Right hindlimb (tissue), 1 donor: ENCODE measurements around the gene UGT1A10.

Source experiments
- DNase-seq: peaks from one replicate; pipeline ENCODE4 v3.0.0-alpha.2; 2018

UGT1A10 gene

DNA sequence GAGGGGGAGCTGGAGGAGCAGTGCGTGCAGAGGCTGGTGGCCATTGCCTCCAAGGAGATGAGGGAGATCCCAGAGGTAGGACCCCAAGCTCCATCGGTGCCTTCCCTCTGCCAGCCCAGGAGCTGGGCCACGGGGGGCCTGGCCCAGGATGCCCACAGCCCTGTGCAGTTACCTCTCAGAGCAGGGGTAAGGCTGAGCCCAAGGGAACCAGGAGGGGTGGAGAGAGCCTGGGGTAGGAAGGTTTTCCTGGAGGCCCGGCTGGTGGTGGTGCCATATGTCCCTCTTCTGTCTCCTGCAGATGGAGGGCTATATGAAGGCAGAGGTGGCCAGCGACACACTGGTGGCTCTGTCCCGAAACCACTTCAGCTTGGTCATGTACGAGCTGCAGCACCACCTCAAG lies 153.3 kb downstream of the UGT1A10 start:
- no peak for DNase-seq

DNA sequence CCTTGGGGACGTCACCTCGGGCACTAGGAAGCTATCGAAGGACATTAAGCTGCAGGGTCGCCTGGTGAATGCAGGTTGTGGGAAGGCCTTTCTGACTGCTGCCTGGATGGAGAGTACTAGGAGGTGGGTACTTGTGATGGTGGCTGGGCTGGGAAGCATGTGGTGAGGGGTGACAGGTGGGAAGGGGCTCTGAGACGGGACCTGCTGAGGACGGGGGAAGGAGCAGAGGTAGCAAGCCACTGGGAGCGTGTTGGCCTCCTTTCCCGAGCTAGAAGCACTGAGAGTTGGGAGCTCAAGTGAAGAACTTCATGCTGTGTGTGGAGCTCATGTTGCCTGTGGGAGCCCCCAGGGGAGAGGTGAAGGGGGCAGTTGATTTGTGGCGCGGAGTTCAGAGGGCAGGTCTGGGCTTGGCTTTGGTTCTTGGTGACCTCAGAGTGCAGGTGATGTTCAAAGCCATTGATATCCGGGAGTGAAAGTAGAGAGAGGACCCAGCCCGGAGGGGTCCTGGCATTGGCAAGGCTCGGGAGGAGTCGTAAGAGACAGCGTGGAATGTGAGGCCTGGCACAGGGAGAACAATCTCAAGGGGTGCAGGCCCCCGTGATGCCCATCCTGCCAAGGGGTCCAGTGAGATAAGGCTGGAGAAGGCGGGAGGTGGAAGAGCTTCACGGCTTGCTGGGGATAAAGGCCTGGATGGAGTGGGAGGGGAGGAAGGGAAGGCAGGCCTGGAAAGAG lies 155.1 kb downstream of the UGT1A10 start:
- DNase-seq: no peak

GRCh38 chr2:233791883-233792329 lies 155.7 kb downstream of the UGT1A10 start:
- no peak for DNase-seq

DNA sequence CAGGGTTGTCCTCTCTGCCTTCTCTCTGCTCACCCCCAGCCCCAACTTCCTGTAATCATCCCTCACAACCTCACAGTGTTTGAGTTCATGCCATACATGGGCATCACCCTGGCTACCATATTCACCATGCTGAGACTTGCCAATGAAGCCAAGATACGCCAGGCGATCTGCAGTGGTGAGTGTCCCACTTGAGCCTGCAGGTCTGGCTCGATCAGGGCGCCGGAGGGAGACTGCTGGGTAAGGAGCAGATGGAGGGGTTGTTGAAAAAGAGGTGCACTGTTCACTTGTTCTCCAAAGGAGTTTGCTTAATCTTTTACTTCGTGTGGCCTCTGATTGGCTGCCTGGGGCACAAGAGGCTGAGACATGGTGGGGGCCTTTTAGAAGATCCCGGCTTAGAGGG lies 156.5 kb downstream of the UGT1A10 start:
- no peak for DNase-seq

DNA sequence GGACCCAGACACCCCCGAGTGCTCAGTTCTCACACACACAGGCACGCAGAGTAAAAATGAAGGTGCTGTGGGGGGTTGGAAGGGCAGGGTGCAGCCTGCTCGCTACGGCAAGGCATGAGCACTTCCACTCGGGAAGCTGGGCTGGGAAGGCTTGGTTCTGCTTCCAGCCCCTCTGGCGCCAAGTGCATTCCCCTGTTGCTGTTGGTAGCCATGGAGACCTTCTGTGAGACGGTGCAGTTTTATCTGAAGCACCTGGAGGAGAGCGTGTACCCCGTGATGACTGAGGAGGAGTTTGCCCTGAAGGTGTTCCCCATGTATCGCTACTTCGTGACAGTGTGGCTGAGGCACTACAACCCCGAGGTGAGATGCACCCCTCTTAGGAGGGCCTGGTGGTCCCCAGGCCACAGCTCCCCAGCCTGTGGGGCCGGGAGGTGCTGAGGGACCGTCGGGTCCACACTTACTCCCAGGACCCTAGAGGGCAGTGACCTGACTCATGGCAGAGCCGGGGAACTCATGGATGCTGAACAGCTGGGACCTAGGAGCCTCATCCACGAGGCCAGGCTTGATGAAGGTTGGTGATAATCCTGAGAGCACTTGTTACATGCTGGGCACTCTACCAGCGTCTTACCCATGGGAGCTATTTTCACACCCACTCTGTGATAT lies 157.3 kb downstream of the UGT1A10 start:
- no peak for DNase-seq

- DNase-seq: no peak
Observed at GRCh38 chr2:233794128-233794658, 157.9 kb downstream of the UGT1A10 start.

DNA sequence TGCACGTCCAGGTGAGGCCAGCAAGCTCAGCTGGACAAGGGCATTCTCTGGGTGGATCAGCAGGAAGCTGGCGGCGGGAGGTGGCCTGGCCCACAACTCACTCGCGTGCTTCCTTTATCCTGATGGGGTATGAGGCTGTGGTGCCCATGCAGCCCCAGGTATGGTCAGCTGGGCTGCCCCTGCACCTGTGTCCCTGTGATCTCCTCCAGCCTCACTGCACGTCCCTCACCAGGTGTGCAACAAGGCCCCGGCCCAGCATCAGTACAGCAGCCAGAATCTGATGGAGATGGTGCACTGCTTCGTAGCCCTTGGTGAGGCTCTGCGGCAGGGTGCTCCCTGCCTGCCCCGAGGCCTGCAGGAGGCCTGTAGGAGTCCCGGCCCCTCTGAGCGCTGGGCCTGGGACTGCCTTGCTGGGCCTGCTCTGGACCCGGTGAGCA lies 159.5 kb downstream of the UGT1A10 start:
- no peak for DNase-seq

DNA sequence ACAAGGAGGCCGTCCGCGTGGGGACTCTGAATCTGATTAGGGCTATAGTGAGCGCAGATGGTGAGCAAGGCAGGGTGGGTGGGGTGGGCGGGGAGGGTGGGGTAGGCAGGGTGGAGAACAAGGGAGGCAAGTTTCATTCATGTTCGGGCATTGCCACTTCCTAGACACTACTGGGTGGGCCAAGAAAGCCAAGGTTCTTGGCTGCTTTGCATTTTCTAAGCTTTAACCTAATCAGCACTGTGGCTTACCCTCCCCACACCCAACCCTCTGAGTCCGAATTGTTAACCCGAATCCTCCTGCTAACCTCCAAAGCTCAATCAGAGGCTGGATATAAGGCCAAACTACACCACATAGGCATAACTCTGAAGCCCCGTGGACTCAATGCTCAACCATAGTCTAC lies 160.0 kb downstream of the UGT1A10 start:
- DNase-seq: no peak

GRCh38 chr2:233798335-233799086 lies 162.3 kb downstream of the UGT1A10 start:
- DNase-seq: no peak

GRCh38 chr2:233799087-233799665 lies 162.9 kb downstream of the UGT1A10 start:
- no peak for DNase-seq

- DNase-seq: no peak
Observed at GRCh38 chr2:233799716-233800115, 163.5 kb downstream of the UGT1A10 start.

GRCh38 chr2:233800208-233800607 lies 164.0 kb downstream of the UGT1A10 start:
- DNase-seq: no peak

DNA sequence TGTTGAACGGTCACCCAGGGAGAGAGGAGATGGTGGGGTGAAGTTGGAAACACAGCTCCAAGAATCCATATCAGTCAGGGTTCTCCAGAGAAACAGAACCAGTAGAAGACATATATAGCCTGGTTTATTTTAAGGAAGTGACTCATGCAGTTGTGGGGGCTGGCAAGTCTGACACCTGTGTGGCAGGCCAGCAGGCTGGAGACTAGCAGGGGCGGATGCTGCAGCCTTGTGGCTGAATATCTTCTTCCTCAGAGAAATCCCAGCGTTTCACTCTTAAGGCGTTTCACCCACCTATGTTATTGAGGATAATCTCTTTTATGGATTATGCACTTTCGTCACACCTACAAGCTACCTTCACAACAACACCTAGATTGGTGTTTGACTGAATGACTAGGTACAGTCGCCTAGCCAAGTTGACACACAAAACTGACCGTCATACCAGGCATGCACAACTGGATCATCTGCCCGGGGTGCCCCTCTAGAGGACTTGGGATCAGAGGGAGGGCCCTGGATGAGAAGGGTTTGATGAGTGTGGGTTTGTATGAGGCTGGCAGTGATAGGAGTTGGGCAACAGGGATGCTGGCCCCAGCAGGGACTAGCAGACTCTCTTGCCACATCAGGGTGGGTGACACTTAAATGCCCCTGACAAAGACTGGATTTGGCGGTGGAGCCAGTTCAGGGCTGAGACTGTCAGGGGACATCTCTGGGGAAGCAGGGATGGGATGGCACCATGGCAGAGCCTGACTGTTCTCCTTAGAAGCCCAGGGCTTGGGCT lies 165.3 kb downstream of the UGT1A10 start:
- no peak for DNase-seq

GRCh38 chr2:233802132-233802815 lies 166.0 kb downstream of the UGT1A10 start:
- no peak for DNase-seq

DNA sequence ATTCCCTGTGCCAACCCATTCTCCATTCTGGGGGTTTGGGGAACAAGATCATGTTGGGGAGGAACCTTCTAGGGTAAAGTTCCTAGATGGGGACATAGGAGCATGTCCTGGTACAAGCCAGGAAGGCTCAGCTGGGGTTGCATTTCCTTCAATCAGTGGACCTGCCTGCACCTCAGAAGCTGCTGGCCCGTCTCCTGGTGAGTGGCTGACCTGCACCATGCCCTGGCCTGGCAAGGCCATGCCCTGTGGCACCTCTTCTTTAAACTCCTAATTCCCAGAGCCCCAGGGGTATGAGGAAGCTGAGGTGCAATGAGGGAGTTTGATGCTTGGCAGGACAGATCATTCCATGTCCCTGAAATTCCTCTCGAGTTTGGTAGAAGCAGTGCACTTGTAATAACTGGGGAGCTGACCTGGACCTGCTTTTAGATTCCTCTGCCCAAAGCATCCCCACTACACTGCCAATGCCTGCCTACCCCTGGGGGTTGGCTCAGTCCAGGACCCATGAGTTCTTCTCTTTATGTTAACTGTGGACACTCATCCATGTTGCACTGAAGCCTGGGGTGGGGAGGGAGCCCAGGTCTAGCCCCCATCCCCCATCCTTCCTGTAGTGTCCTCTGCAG lies 167.2 kb downstream of the UGT1A10 start:
- no peak for DNase-seq

- peak; percentile 6 for DNase-seq
Observed at GRCh38 chr2:233803994-233804393, 167.7 kb downstream of the UGT1A10 start.

DNA sequence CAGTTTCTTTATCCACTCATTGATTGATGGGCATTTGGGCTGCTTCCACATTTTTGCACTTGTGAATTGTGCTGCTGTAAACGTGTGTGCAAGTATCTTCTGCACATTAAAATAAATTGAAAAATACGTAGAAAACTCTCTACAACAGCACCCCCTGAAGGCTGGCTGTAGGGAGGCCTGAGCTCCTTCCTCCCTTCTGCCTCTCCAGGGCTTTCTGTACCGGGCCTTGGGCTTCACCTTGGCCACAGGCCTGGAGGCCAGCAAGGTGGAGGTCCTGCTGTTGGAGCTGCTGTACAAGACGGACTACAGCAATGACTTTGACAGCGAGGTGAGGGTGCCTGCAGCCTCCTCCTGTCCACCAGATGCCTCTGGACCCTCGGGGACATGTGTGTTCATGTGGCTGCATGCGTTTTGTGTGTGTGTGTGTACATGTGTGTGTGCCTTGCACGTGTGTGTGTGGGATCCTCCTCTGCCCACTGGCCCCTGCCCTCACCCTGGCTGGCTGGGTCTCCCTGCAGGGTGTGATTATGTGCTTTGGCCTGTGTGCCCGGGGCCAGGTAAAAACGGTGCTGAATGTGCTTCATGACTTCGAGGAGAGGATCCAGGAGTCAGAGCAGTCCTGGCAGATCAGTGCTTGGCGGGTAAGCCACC lies 171.1 kb downstream of the UGT1A10 start:
- DNase-seq: no peak

DNA sequence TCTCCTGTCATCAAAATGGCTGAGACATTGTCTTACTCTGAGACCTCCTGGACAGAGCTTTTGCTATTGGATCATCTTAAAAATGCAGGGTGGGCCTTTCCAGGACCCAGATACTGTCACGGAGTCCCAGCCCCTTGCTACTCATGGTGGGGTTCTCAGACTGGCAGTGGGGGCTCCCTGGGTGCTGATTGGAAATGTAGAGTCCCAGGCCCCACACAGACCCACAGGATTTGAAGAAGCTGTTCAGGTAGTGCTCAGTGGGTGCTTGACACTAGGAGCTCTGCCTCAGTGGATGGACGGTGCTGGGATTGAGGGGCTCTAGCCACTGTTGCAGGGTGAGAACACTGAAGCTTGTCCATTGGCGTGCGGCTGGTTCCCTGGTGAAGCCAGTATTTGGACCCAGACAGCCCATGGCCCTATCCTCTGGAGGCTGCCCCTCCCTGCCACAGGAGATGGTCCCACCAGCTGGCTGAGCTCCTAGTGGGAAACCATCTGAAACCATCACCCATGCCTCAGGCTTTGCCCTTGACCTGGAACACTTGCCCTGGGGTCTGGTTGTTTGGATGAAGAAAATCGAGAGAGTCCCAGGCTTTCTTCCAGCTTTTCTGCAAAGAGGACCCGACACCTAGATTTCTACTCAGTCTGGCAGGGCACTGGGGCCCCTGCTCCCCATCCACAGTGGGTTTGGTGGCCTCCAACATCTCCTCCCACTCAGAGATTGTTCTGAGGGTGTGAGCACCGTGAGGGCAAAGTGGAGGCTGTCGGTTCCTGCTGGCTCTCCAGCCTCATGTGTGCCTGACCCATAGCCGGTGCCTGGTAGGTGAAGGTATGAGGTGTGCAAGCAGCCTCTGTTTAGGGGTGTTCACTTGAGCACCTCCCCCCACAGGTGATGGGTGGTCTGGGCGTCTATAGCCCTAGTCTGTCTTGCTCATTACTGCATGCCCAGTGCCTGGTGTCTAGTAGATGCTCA lies 172.0 kb downstream of the UGT1A10 start:
- DNase-seq: no peak

DNA sequence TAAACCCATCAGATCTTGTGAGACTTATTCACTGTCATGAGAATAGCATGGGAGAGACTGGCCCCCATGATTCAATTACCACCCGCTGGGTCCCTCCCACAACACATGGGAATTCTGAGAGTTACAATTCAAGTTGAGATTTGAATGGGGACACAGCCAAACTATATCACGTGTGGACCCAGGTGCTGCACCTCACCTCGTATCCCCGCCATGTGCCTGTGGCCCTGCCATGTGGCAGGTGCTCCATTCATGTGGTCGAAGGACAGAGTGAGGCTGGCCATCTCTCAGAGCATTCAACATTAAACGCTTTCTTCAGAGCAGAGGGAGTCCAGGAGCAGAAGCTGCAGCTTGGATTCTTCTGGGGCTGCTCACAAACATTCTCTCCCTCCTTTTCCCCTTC lies 174.1 kb downstream of the UGT1A10 start:
- no peak for DNase-seq
